CD4-positive, alpha-beta T cell treated with Interferon alpha-2 for 1 hour (primary cell): ENCODE measurements around the gene PHACTR3.

Source experiments
- DNase-seq, 2 donors: peaks; one replicate each; pipeline ENCODE4 v3.0.0-alpha.2; 2020 to 2022

Gene PHACTR3

GRCh38 chr20:59823030-59823423 lies 218.7 kb downstream of the PHACTR3 start:
- DNase-seq = no peak

DNA sequence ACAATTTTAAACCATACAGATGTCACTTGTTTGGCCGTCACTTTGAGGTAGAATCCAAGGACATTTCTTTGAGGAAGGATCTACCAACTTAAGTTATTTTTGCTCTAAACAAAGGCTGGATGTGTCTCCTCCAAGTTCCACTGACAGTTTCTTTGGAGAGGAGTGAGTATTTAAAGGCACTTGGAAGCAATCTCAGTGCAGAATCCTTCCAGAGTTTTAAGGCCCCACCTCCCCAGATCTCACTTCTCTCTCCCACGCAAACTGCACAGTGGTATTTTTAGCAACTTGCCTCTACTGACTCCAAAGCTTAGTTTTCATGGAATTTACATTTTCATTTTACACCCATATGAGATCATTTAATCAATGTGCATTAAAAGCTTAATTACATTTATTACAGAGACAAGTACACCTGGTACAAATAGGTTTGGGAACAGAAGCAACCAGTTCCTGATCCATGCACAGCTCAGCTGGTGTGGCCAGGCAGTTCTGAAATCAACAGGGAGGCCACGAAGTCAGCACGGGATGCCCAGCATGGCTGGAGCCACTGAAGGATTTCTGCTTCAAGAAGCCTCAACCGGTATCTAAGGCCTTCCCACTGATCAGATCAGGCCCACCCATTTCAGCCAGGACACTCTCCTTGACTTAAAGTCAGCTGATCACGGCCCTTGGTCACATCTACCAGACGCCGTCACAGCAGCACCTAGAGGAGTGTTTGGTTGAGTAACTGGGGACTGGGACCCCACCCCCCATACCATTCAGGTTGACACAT lies 219.3 kb downstream of the PHACTR3 start:
- DNase-seq = no peak

DNA sequence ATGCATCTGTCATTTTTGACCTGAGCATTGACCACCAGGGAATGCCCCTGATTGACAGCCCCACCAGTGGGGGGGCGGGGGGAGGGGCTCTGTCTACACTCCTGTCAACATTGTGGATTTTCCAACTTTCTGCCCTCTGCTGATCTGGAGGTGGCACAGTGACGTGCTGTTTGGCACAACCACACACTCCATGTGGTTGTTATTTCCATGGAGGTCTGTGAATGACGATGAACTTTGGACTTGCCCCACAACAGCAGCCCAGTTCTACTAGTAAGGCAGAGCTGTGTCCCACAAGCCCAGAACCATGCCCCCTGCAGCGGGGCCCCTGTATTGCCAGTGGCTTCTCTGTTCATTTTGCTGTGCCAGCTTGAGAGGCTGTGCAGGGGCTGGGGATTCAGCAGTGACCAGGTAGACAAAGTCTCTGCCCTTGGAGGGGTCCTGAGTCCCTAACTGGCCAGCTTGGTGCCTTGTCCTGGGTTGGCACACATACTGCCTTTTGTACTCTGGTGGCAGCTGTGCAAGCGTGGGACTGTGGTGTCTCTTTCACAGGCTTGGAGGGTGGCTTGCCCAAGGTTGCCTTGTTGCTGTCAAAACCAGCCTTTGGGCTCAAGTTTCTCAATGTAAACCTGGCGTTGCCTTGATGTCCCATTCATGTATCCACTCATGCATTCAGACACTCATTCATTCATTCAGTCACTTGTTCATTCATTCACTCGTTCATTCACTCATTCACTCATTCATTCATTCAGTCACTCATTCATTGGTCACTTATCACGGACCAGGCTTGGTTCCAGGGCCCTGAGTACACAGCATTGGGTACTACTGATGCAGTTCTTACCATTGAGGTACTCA lies 220.6 kb downstream of the PHACTR3 start:
- DNase-seq = no peak

DNA sequence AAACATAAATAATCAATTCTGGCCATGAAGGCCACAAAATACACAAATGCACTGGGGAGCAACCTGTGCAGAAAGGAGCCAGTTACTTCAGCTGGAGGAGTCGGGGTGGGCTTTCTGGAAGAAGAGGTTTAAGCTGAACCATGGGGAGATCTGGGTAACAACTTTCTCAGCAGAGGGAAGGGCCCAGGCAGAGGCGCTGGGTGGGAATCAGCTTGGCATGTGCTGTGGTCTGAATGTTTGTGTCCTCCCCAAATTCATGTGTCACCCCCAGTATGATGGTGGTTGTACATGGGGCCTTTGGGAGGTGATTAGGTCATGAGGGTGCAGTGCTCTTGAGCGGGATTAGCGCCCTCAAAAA lies 221.2 kb downstream of the PHACTR3 start:
- DNase-seq = no peak

DNA sequence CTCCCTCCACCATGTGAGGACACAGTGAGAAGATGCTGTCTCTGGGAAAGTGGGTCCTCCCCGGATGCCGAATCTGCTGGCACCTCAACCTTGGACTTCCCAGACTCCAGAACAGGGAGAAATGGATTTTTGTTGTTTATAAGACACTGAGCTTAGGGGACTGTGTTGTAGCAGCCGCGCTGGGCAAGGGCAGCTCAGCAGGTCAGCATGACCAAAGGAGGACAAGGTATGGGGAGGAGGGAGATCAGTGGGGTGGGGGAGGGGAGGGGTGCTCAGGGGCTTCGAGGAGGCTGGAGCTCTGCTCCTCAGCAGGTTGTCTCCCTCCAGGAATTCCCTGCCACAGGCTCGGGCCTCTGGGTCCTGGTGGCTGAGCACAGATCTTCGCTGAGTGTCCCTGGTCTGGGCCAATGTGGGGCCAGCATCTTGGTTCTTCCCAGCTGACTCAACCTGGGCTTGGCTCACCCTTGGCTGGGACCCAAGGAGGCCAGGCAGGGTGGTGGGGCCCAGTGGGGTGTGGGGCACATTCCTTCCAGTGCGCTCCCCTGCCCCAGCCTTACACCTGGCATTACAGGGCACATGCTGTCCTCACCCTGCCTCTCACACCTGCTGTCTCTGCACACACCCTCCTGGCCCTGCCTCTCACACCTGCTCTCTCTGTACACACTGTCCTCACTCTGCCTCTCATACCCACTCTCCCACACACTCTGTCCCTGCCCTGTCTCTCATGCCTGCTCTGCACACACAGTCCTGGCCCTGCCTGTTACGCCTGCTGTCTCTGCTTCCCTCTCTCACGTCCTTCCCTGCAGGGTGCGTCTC lies 221.8 kb downstream of the PHACTR3 start:
- no peak for DNase-seq

GRCh38 chr20:59827138-59828056 lies 223.1 kb downstream of the PHACTR3 start:
- no peak for DNase-seq

DNA sequence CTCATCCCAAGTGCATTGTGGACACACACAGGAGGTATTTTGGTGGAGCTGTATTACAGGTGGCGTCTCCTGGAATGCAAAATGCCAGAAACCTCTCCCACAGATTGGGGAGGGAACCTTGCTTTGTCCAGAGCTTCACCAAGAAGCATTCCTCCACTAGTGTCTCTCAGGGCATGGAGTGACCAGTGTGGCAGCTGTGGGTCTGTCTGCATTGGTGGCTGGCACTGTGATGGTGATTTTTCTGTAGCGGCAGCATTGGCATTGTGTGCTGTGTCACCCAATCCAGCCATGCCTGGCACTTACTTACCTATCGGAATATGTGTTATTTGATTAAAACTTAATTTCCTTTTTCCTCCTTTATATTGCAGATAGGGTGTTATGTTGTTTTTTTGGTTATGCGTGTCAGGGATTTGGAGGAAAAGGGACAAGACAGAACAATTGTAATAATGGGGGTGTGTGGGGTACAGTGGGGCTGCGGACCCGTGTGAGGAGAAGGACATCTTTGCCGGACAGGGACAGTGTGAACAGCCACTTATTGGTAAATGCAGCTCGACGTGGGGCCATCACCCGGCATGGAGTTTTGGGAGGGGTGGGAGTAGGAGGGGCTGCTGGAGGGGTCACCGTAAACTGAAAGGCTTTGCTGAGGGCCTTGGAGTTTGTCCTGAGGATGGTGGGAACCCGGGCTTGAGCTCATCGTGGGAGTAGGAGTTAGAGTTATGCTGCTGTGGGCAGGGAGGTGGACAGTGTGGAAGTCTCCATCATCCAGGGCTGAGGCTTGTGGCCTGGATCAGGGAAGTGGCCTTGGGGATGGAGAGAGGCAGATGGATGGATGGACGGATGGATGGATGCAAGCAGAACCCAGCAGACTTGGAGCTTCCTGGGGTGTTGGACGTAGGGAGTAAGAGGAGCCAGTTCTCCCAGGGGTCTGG lies 224.0 kb downstream of the PHACTR3 start:
- no peak for DNase-seq

DNA sequence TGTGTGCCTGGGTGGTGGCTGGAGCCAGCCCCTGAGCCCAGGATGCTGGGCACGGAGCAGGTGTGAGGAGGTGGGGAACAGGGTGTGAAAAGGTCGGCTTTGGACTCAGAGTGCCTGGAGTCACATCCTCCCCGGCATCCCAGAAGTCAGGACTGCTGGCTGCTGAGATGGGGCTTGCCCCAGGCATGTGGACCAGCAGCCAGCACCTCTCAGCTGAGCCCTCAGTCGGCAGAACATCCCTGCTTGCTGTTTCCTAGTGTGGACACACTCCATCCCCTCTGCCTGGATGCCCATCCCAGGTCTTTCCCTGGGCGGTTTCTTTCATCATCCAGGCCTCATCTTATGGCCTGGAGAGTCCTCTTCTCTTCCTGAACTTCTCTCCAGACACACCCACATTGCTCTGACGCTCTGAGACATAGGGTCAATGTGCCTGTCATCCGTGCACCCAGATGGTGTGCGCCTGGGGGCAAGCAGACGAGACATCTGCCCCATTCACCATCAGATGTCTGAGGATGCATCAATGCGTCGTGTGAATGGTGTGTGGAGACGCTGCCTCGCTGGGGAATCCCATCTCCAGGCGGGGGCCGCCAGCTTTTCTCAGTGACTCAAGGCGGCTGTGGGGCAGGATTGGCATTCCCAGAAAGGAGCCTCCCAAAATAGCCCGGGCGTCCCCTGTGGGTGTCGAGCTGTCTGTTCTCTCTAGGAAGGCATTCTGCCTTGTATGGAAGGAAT lies 224.9 kb downstream of the PHACTR3 start:
- no peak for DNase-seq

DNA sequence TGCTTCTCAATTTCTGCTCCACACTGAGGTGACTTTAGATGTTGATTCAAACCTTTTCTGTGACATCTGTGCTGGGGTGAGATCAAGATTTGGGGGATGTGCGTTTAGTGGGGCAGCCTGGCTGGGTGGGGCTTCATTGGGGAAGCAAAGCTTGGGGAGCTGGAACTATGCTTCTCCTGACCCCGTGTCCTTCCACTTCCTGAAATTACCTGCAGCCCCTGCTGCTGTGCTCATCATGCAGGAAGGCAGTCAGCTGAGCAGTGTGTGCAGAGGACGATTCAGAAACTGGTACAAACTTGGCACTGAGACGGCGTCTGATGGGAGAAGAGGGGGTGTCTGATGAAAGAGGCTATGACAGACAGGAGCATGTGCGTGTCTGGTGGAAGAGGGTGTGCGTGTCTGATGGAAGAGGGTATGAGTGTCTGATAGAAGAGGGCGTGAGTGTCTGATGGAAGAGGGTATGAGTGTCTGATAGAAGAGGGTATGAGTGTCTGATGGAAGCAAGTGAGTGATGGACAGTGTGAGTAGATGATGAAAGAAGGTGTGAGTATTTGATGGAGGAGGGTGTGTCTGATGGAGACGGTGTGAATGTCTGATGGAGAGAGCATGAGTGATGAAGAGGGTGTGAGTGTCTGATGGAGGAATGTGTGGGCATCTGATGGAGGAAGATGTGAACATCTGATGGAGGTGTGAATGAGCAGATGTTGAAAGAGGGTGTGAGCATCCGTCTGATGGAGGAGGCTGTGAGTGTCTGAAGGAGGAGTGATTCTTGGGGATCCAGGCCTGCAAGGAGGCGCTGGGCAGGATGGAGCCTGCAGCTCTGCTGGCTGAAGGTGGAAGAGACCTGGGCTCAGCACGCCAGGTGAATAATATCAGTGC lies 225.7 kb downstream of the PHACTR3 start:
- no peak for DNase-seq

- DNase-seq = no peak
These were observed 226.3 kb downstream of the PHACTR3 start for GRCh38 chr20:59830665-59831023.

DNA sequence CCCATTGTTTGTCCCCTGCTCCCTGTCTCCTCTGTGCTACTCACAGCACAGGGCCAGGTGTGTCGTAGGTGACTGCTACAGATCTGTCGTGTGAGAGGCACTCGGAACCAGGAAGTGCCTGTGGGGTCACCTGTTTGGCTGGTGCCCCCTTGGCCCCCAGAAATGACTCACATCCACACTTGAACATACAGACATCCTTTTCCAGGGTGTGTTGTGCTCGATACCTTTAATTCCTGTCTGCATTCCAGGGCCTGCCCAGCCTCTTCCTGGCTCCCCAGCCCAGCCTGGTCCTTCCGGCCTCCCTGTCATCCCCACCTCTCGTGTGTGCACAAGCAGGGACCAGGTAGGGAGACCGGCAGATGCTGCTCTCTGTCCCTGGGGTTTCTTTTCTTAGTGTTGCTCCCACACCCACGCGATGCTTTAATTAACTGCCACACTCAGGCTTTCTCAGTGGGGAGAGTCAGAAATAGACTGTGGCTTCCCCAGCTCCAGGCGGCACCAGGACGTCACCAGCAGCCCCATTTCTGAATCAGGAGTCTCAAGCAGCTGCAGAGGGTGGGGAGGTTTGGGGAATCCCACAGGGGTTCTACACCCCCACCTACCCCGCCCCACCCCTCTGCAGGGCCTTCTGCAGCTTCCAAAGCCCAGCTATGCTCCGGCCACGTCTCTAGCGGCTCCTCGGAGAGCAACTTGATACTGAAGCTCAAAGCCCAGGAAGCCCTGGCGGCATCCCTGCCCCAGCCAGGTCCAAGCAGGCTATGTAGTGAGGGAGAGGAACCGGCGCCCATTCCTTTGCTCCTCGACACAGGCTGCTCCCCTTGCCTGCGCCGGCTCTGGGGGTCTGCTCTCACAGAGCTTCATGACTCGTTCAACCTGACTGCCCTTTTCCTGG lies 226.9 kb downstream of the PHACTR3 start:
- no peak for DNase-seq

GRCh38 chr20:59831916-59832270 lies 227.6 kb downstream of the PHACTR3 start:
- DNase-seq = no peak

DNA sequence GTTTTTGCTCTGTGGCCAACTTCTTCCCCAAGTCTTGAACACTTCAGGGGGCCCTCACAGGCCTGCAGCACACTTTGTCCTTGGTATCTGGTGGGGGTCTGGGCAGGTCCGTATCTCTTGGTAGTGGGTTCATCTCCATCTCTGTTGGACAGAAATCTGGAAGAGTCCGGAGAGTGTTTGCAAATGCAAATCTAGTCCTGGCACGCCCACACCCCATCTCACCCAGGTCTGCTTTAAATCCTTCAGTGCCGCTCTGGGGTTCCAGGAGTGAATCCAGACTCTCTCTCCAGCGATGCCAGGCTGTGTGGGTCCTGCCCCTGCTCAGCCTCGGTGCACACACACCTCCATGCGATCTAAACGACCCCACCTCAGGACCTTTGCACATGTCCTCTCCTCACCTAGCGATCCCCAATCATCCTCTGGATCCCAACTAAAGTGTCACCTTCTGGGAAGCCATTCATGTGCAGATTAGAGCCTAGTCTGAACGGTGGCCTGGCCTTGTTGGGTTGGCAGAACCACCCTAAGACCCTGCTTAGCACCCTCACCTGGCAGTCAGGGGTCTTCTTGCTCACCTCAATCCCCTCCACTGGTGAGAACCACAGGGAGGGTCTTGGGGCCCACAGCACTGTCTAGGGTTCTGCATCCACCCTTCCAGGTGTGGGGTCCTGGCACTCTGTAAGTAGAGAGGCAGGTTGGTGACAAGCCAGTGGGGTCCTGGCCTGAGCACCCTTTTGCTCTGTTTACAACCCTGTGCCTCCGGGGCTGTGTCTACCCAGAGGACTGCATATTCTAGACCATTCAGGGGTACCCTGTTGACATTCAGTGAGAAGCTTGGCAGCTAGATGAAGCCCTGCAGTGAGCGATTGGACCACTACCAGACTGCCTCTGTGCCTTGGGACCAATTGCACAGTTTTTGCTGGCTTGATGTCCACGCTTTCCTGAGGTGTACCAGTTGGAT lies 228.3 kb downstream of the PHACTR3 start:
- no peak for DNase-seq

- no peak for DNase-seq
These were observed 230.7 kb downstream of the PHACTR3 start for GRCh38 chr20:59835057-59835447.

- DNase-seq = no peak
These were observed 231.4 kb downstream of the PHACTR3 start for GRCh38 chr20:59835448-59836395.

GRCh38 chr20:59836767-59837166 lies 232.4 kb downstream of the PHACTR3 start:
- no peak for DNase-seq
